ENCODE results near the gene INF2. TPM values are rescaled to one million over a fixed set of nuclear protein-coding genes. Genes with fewer than 3 reads are reported as not detected.

Gene INF2
- total and polyA plus RNA-seq, 2 donors (not counting 3 experiments of a cell fraction or from before 2014, with no cell fraction given) = 55.3 to 124 TPM

GRCh38 chr14:104677512-104678332 lies 11.7 kb upstream of the INF2 start:
- intact Hi-C loops (cut with micrococcal nuclease) (loop anchor here (1.0 to 5.0 kb wide), 3 partner anchors 12 to 815 kb away; partner anchors contain the start of genes INF2 and TEDC1), dilution Hi-C loops (cut with MboI; ENCODE audit: extremely low pct_ligation_motif_present, low sequenced_read_pairs) (no loop called here)
- Histone ChIP-seq H2AFZ (ENCODE audit: low read depth, low read length) (peak overlapping the region; percentile 77), H3K27me3 (ENCODE audit: control insufficient read depth in 2 of 2, insufficient read depth in 2 of 2, low read length in 2 of 2) (no peaks in the 10 kb centered on the region), H3K36me3 (ENCODE audit: control insufficient read depth in 2 of 2, extremely low read depth in 1 of 2, insufficient read depth in 2 of 2, low read length in 2 of 2) (no peaks in the 10 kb centered on the region), H3K9me1 (replicated peaks; ENCODE audit: control insufficient read depth, extremely low read depth, insufficient read depth, low read length) (no peaks in the 10 kb centered on the region), H3K4me1 (ENCODE audit: control insufficient read depth, extremely low read depth, insufficient read depth, low read length) (peaks cover 40% of the 10 kb centered on the region), H4K20me1 (replicated peaks; ENCODE audit: control insufficient read depth, extremely low read depth, insufficient read depth, low read length) (no peaks in the 10 kb centered on the region), H3K4me3 (replicated peaks in 1 of 3; ENCODE audit: insufficient read depth in 1 of 3, low read depth in 1 of 3, low read length in 3 of 3) (peak overlapping the region in 2 of 3 experiments; percentile 19 to 38), H3K9ac (replicated peaks; ENCODE audit: extremely low read depth, insufficient read depth, low read length) (peak overlapping the region; percentile 74), H3K79me2 (ENCODE audit: control insufficient read depth, insufficient read depth, low read length) (no peaks in the 10 kb centered on the region), H3K27ac (ENCODE audit: insufficient read depth, low read depth, low read length) (peak overlapping the region; percentile 95), H3K4me2 (ENCODE audit: insufficient read depth, low read length) (peak overlapping the region; percentile 58), H3K9me3 (replicated peaks; ENCODE audit: control insufficient read depth, insufficient read depth, low read length) (no peaks in the 10 kb centered on the region)
- CTCF ChIA-PET = interaction anchor here (0.6 to 2.2 kb wide), 5 partner anchors 12 to 31 kb away, joined by 3 to 19 read pairs (median 4); no protein-coding TSS in a partner anchor
- peak; percentile 92 for DNase-seq (ENCODE audit: low read depth, low spot score)
- FAIRE-seq = peak; percentile 85
- TF ChIP-seq JUN (IDR thresholded peaks at IDR 0.05; ENCODE audit: borderline replicate concordance, insufficient read depth, insufficient read length, low read depth) (peak; percentile 35), FOS (IDR thresholded peaks at IDR 0.05; ENCODE audit: borderline replicate concordance, insufficient read depth, low read length) (peak; percentile 87), POLR2AphosphoS5 (IDR thresholded peaks at IDR 0.05; ENCODE audit: insufficient read depth, low read depth, low read length) (peak; percentile 73), MYC (IDR thresholded peaks at IDR 0.05; ENCODE audit: low read depth, low read length) (no peak), EZH2 (IDR thresholded peaks at IDR 0.05; ENCODE audit: borderline replicate concordance, low read depth, low read length, severe bottlenecking) (no peak), GATA2 (IDR thresholded peaks at IDR 0.05; ENCODE audit: insufficient read depth, insufficient read length, low read depth, low read length) (no peak), POLR2A (IDR thresholded peaks at IDR 0.05; ENCODE audit: low read depth, low read length) (peak; percentile 71)
- TF ChIP-seq, protein P1, sequence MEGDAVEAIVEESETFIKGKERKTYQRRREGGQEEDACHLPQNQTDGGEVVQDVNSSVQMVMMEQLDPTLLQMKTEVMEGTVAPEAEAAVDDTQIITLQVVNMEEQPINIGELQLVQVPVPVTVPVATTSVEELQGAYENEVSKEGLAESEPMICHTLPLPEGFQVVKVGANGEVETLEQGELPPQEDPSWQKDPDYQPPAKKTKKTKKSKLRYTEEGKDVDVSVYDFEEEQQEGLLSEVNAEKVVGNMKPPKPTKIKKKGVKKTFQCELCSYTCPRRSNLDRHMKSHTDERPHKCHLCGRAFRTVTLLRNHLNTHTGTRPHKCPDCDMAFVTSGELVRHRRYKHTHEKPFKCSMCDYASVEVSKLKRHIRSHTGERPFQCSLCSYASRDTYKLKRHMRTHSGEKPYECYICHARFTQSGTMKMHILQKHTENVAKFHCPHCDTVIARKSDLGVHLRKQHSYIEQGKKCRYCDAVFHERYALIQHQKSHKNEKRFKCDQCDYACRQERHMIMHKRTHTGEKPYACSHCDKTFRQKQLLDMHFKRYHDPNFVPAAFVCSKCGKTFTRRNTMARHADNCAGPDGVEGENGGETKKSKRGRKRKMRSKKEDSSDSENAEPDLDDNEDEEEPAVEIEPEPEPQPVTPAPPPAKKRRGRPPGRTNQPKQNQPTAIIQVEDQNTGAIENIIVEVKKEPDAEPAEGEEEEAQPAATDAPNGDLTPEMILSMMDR (IDR thresholded peaks at IDR 0.05; ENCODE audit: extremely low read depth in 1 of 2, insufficient read depth in 1 of 2, low read depth in 1 of 2, low read length in 2 of 2) = no peak
- TF ChIP-seq, protein P2, sequence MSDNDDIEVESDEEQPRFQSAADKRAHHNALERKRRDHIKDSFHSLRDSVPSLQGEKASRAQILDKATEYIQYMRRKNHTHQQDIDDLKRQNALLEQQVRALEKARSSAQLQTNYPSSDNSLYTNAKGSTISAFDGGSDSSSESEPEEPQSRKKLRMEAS (IDR thresholded peaks at IDR 0.05; ENCODE audit: insufficient read depth, insufficient read length) = peak; percentile 25
- TSS peak; percentile 81 for BruUV-seq (replicated peaks)
- POLR2A ChIA-PET = no interaction called here

Measured in endothelial cell of umbilical vein (primary cell).